Osteoblast (primary cell): ENCODE results near the gene ITGB5. TPM values are rescaled to one million over a fixed set of nuclear protein-coding genes. Genes with fewer than 3 reads are reported as not detected.

Experiments
- DNase-seq: peaks from one replicate; pipeline ENCODE4 v3.0.0; 2011; ENCODE audit warnings: low spot score, mixed read lengths; ENCODE audit not compliant: insufficient read length; ENCODE audit errors: missing footprints
- H2AFZ ChIP-seq: 2 replicates; pipeline ENCODE4 v1.6.0; 2011; ENCODE audit warnings: mild to moderate bottlenecking, low read length
- H3K27ac ChIP-seq: 2 replicates; pipeline ENCODE4 v1.5.1; 2011; ENCODE audit warnings: mild to moderate bottlenecking, low read depth, low read length, moderate library complexity
- H3K27me3 ChIP-seq: 2 replicates; pipeline ENCODE4 v1.6.0; 2012; ENCODE audit warnings: mild to moderate bottlenecking, control low read depth, inconsistent platforms, low read length, moderate library complexity; ENCODE audit not compliant: insufficient read depth
- H3K36me3 ChIP-seq: 2 replicates; pipeline ENCODE4 v1.5.1; 2011; ENCODE audit warnings: mild to moderate bottlenecking, low read length, control low read depth, moderate library complexity; ENCODE audit not compliant: insufficient read depth
- H3K4me1 ChIP-seq: 2 replicates; pipeline ENCODE4 v1.5.1; 2011; ENCODE audit warnings: mild to moderate bottlenecking, low read length, control low read depth, moderate library complexity; ENCODE audit not compliant: insufficient read depth
- H3K4me2 ChIP-seq: 2 replicates; pipeline ENCODE4 v1.6.0; 2011; ENCODE audit warnings: mild to moderate bottlenecking, low read length; ENCODE audit not compliant: insufficient read depth
- H3K4me3 ChIP-seq: fragments of 200-600 bp; sonication (generic); 3 replicates; pipeline ENCODE4 v1.5.1; 2012; ENCODE audit warnings: mild to moderate bottlenecking, low read length, inconsistent platforms; ENCODE audit not compliant: insufficient read depth
- H3K79me2 ChIP-seq: 2 replicates; pipeline ENCODE4 v1.6.0; 2012; ENCODE audit warnings: mild to moderate bottlenecking, low read length, control low read depth, inconsistent platforms; ENCODE audit not compliant: insufficient read depth
- H3K9me3 ChIP-seq: 2 replicates; pipeline ENCODE4 v1.5.1; 2011; ENCODE audit warnings: low read depth, low read length, control low read depth
- H4K20me1 ChIP-seq: 2 replicates; pipeline ENCODE4 v1.6.0; 2012; ENCODE audit warnings: mild to moderate bottlenecking, low read length, control low read depth; ENCODE audit not compliant: insufficient read depth
- total RNA-seq: library from RNA; depleted of rRNA; stranded (reverse); fragments of >200 nt; gene quantifications from 2 replicates; pipeline ENCODE4 v1.2.3, GENCODE V29; 2012
- TF ChIP-seq, protein P1 (sequence below): IDR thresholded peaks from 2 replicates; pipeline ENCODE4 v1.5.1; 2011; ENCODE audit warnings: mild to moderate bottlenecking, low read depth, low read length, moderate library complexity; ENCODE audit errors: extremely low read depth

The ITGB5 gene
- total RNA-seq, 1 donor = 433 TPM

DNA sequence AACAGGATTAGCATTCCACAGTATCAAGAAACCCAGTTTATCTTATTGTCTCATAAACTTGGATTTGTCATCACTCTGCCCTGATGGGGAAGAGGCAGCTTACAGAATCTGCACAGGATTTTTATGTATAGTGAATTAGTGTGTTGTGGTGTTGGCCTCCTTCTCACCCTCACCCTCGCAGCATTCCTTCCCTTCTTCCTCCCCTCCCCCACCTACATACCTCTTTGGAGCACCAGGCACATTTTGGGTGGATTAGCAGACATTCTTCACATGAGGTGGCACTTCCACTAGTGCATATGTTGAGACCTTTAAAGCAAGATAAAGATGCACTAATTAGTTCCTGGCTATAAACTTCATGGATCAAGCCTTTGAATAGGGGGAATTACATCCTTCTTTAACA is 13.9 kb downstream of the ITGB5 start:
- peaks cover 16% of the 10 kb centered on the region for H3K36me3 ChIP-seq
- no peak overlapping the region for H2AFZ ChIP-seq
- no peak for DNase-seq
- peaks cover 7% of the 10 kb centered on the region for H4K20me1 ChIP-seq
- TF ChIP-seq, protein P1, sequence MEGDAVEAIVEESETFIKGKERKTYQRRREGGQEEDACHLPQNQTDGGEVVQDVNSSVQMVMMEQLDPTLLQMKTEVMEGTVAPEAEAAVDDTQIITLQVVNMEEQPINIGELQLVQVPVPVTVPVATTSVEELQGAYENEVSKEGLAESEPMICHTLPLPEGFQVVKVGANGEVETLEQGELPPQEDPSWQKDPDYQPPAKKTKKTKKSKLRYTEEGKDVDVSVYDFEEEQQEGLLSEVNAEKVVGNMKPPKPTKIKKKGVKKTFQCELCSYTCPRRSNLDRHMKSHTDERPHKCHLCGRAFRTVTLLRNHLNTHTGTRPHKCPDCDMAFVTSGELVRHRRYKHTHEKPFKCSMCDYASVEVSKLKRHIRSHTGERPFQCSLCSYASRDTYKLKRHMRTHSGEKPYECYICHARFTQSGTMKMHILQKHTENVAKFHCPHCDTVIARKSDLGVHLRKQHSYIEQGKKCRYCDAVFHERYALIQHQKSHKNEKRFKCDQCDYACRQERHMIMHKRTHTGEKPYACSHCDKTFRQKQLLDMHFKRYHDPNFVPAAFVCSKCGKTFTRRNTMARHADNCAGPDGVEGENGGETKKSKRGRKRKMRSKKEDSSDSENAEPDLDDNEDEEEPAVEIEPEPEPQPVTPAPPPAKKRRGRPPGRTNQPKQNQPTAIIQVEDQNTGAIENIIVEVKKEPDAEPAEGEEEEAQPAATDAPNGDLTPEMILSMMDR = no peak
- H3K79me2 ChIP-seq = peaks cover 90% of the 10 kb centered on the region
- H3K9me3 ChIP-seq = no peaks in the 10 kb centered on the region
- peaks cover 19% of the 10 kb centered on the region for H3K4me1 ChIP-seq
- H3K4me3 ChIP-seq = no peak overlapping the region
- no peak overlapping the region for H3K4me2 ChIP-seq
- H3K27me3 ChIP-seq = no peaks in the 10 kb centered on the region
- no peak overlapping the region for H3K27ac ChIP-seq

DNA sequence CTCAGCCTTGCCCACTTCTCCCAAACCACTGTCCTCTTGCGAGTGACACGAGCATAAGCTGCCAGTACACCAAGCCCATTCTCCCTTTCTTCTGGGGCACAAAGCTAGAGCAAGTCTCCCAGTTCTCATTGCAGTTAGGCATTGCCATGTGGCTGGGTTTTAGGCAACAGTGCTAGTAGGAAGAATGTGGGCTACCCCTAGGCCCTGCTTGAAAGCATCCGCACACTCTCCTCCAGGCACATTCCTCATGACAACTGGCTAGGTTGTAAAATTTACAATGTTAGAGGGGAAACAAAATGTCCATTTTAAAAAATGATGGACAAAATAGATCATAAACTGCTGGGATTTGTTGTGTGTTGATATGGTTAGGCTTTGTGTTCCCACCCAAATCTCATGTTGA is 19.7 kb downstream of the ITGB5 start:
- Histone ChIP-seq H3K9me3 (no peaks in the 10 kb centered on the region), H3K79me2 (peaks cover 82% of the 10 kb centered on the region), H3K4me2 (no peak overlapping the region), H4K20me1 (peaks cover 3% of the 10 kb centered on the region), H3K27ac (no peak overlapping the region), H3K36me3 (peaks cover 25% of the 10 kb centered on the region), H3K4me1 (no peaks in the 10 kb centered on the region), H3K4me3 (no peak overlapping the region), H3K27me3 (no peaks in the 10 kb centered on the region), H2AFZ (no peak overlapping the region)
- DNase-seq = no peak
- TF ChIP-seq, protein P1 = no peak

DNA sequence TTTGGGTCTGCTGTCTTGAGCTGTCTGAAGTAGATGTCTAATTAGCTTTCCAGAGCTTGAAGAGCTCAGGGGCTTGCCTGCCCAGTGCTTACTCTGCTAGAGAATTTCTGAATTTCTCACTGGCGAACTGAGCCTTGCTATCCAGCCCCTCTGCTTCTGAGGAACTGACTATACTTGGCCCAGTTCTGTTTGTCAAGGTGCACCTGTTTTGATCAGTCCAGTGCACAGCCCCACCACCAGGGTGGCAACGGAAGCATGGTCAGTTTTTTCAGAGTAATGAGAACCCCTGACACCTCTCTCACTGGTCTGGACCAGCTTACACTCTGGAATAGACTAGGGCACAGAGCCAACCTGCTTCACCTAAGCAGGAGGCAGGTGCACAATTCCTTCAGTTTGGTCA is 25.2 kb downstream of the ITGB5 start:
- no peak overlapping the region for H3K4me2 ChIP-seq
- peaks cover 11% of the 10 kb centered on the region for H3K36me3 ChIP-seq
- no peak overlapping the region for H2AFZ ChIP-seq
- TF ChIP-seq, protein P1 = no peak
- no peaks in the 10 kb centered on the region for H3K9me3 ChIP-seq
- peaks cover 59% of the 10 kb centered on the region for H3K79me2 ChIP-seq
- H3K27me3 ChIP-seq = no peaks in the 10 kb centered on the region
- DNase-seq = no peak
- H3K4me3 ChIP-seq = no peak overlapping the region
- peaks cover 36% of the 10 kb centered on the region for H3K4me1 ChIP-seq
- no peaks in the 10 kb centered on the region for H4K20me1 ChIP-seq
- no peak overlapping the region for H3K27ac ChIP-seq

- Histone ChIP-seq H4K20me1 (no peaks in the 10 kb centered on the region), H3K27me3 (no peaks in the 10 kb centered on the region), H3K27ac (peak overlapping the region; percentile 80), H3K36me3 (peaks cover 5% of the 10 kb centered on the region), H3K79me2 (peaks cover 58% of the 10 kb centered on the region), H3K4me1 (peaks cover 40% of the 10 kb centered on the region), H2AFZ (no peak overlapping the region), H3K4me2 (peak overlapping the region; percentile 69), H3K9me3 (no peaks in the 10 kb centered on the region), H3K4me3 (peak overlapping the region; percentile 23)
- DNase-seq = no peak
- TF ChIP-seq, protein P1 = no peak
Measured at GRCh38 chr3:124861041-124861440, 26.1 kb downstream of the ITGB5 start.
